Activated T-cell treated with anti-CD3 and anti-CD28 coated beads, Interleukin-2, amount 50 U/mL, for 4 hours (primary cell): ENCODE results near the gene RIMBP2. TPM values are rescaled to one million over a fixed set of nuclear protein-coding genes. Genes with fewer than 3 reads are reported as not detected.
"Not testable (repeated sequence)": the region's sequence is repeated elsewhere in the genome, so short reads cannot be mapped to it uniquely, and the experiment has no call there.

ENCODE experiments used
- ATAC-seq, 2 donors: fragments of 200-7000 bp; cut with Tn5 transposase; one replicate each; pipeline ENCODE4 v1.10.0; 2021
- DNase-seq: peaks from one replicate; pipeline ENCODE4 v3.0.0-alpha.2; 2020
- H3K27me3 Mint-ChIP-seq: one replicate; pipeline ENCODE4 v1.8.0; 2021; ENCODE audit warnings: low read depth, mixed read lengths
- H3K36me3 Mint-ChIP-seq: one replicate; pipeline ENCODE4 v1.8.0; 2022; ENCODE audit warnings: mixed read lengths; ENCODE audit not compliant: insufficient read depth
- H3K4me1 Mint-ChIP-seq: one replicate; pipeline ENCODE4 v1.8.0; 2021; ENCODE audit warnings: low read depth, mixed read lengths
- H3K4me3 Mint-ChIP-seq: one replicate; pipeline ENCODE4 v1.8.0; 2021; ENCODE audit warnings: mild to moderate bottlenecking, moderate library complexity, mixed read lengths
- H3K9me3 Mint-ChIP-seq: one replicate; pipeline ENCODE4 v1.8.0; 2021; ENCODE audit warnings: mixed read lengths
- total RNA-seq, 3 donors: library from RNA; stranded (reverse); gene quantifications; one replicate each; pipeline ENCODE4 v1.2.1, GENCODE V29; 2021

Gene RIMBP2
- total RNA-seq, 3 donors from 2014 or later = not detected

- Mint-ChIP-seq H3K36me3 (no peaks in the 10 kb centered on the region), H3K4me3 (no peak overlapping the region), H3K4me1 (no peaks in the 10 kb centered on the region), H3K27me3 (peaks cover 7% of the 10 kb centered on the region), H3K9me3 (peaks cover 8% of the 10 kb centered on the region)
- DNase-seq (no peak), ATAC-seq (no peak)
Measured at GRCh38 chr12:130655010-130655409, 61.1 kb downstream of the RIMBP2 start.

GRCh38 chr12:130651188-130651959, 64.7 kb downstream of the RIMBP2 start:
- H3K9me3 Mint-ChIP-seq = peaks cover 8% of the 10 kb centered on the region
- peaks cover 3% of the 10 kb centered on the region for H3K27me3 Mint-ChIP-seq
- ATAC-seq (no peak), DNase-seq (no peak)
- no peaks in the 10 kb centered on the region for H3K4me1 Mint-ChIP-seq
- H3K4me3 Mint-ChIP-seq = no peak overlapping the region
- no peaks in the 10 kb centered on the region for H3K36me3 Mint-ChIP-seq

GRCh38 chr12:130650131-130650530, 66.0 kb downstream of the RIMBP2 start:
- no peak for ATAC-seq
- DNase-seq = no peak
- peaks cover 8% of the 10 kb centered on the region for H3K9me3 Mint-ChIP-seq
- no peaks in the 10 kb centered on the region for H3K36me3 Mint-ChIP-seq
- H3K27me3 Mint-ChIP-seq = no peaks in the 10 kb centered on the region
- no peaks in the 10 kb centered on the region for H3K4me1 Mint-ChIP-seq
- no peak overlapping the region for H3K4me3 Mint-ChIP-seq

- Mint-ChIP-seq H3K27me3 (no peaks in the 10 kb centered on the region), H3K9me3 (peaks cover 8% of the 10 kb centered on the region), H3K36me3 (no peaks in the 10 kb centered on the region), H3K4me3 (no peak overlapping the region), H3K4me1 (no peaks in the 10 kb centered on the region)
- DNase-seq (no peak), ATAC-seq (no peak)
Measured at GRCh38 chr12:130649101-130650045, 66.7 kb downstream of the RIMBP2 start.

GRCh38 chr12:130647814-130648213, 68.3 kb downstream of the RIMBP2 start:
- no peaks in the 10 kb centered on the region for H3K36me3 Mint-ChIP-seq
- H3K9me3 Mint-ChIP-seq = no peaks in the 10 kb centered on the region
- no peak overlapping the region for H3K4me3 Mint-ChIP-seq
- ATAC-seq (no peak), DNase-seq (no peak)
- no peaks in the 10 kb centered on the region for H3K27me3 Mint-ChIP-seq
- H3K4me1 Mint-ChIP-seq = no peaks in the 10 kb centered on the region

GRCh38 chr12:130646716-130647370, 69.3 kb downstream of the RIMBP2 start:
- Mint-ChIP-seq H3K9me3 (no peaks in the 10 kb centered on the region), H3K36me3 (no peaks in the 10 kb centered on the region), H3K27me3 (no peaks in the 10 kb centered on the region), H3K4me1 (no peaks in the 10 kb centered on the region), H3K4me3 (no peak overlapping the region)
- DNase-seq (no peak), ATAC-seq (no peak)

- not testable (repeated sequence) for H3K9me3 Mint-ChIP-seq, H3K27me3 Mint-ChIP-seq, H3K4me3 Mint-ChIP-seq, H3K36me3 Mint-ChIP-seq, DNase-seq, ATAC-seq, H3K4me1 Mint-ChIP-seq
Measured at GRCh38 chr12:130646191-130646590, 69.9 kb downstream of the RIMBP2 start.

GRCh38 chr12:130645751-130646150, 70.3 kb downstream of the RIMBP2 start:
- DNase-seq = no peak
- Mint-ChIP-seq H3K4me3 (no peak overlapping the region), H3K9me3 (no peaks in the 10 kb centered on the region), H3K4me1 (no peaks in the 10 kb centered on the region), H3K27me3 (no peaks in the 10 kb centered on the region), H3K36me3 (no peaks in the 10 kb centered on the region)
- no peak for ATAC-seq

GRCh38 chr12:130644566-130644965, 71.5 kb downstream of the RIMBP2 start:
- Mint-ChIP-seq H3K4me3 (no peak overlapping the region), H3K4me1 (no peaks in the 10 kb centered on the region), H3K36me3 (no peaks in the 10 kb centered on the region), H3K9me3 (no peaks in the 10 kb centered on the region), H3K27me3 (no peaks in the 10 kb centered on the region)
- no peak for ATAC-seq
- no peak for DNase-seq

GRCh38 chr12:130644146-130644545, 72.0 kb downstream of the RIMBP2 start:
- Mint-ChIP-seq H3K27me3 (no peaks in the 10 kb centered on the region), H3K9me3 (no peaks in the 10 kb centered on the region), H3K4me3 (no peak overlapping the region), H3K36me3 (no peaks in the 10 kb centered on the region), H3K4me1 (no peaks in the 10 kb centered on the region)
- no peak for DNase-seq
- ATAC-seq = no peak

- Mint-ChIP-seq H3K36me3 (no peaks in the 10 kb centered on the region), H3K4me3 (no peak overlapping the region), H3K27me3 (no peaks in the 10 kb centered on the region), H3K9me3 (no peaks in the 10 kb centered on the region), H3K4me1 (no peaks in the 10 kb centered on the region)
- no peak for ATAC-seq
- no peak for DNase-seq
Measured at GRCh38 chr12:130642856-130643255, 73.2 kb downstream of the RIMBP2 start.

GRCh38 chr12:130641533-130642184, 74.4 kb downstream of the RIMBP2 start:
- DNase-seq (no peak), ATAC-seq (no peak)
- H3K27me3 Mint-ChIP-seq = peaks cover 3% of the 10 kb centered on the region
- H3K36me3 Mint-ChIP-seq = no peaks in the 10 kb centered on the region
- H3K4me1 Mint-ChIP-seq = no peaks in the 10 kb centered on the region
- H3K4me3 Mint-ChIP-seq = no peak overlapping the region
- no peaks in the 10 kb centered on the region for H3K9me3 Mint-ChIP-seq

GRCh38 chr12:130640901-130641300, 75.2 kb downstream of the RIMBP2 start:
- Mint-ChIP-seq H3K27me3 (peaks cover 7% of the 10 kb centered on the region), H3K9me3 (no peaks in the 10 kb centered on the region), H3K36me3 (no peaks in the 10 kb centered on the region), H3K4me1 (no peaks in the 10 kb centered on the region), H3K4me3 (no peak overlapping the region)
- DNase-seq = no peak
- no peak for ATAC-seq

- Mint-ChIP-seq H3K36me3 (no peaks in the 10 kb centered on the region), H3K27me3 (peaks cover 8% of the 10 kb centered on the region), H3K4me3 (no peak overlapping the region), H3K9me3 (no peaks in the 10 kb centered on the region), H3K4me1 (no peaks in the 10 kb centered on the region)
- no peak for ATAC-seq
- DNase-seq = no peak
Measured at GRCh38 chr12:130640496-130640895, 75.6 kb downstream of the RIMBP2 start.
